Loucy (cell line): Measurements from ENCODE around the gene AHR.

Experiments
- H2AFZ ChIP-seq: fragments of 200-600 bp; sonication (generic); 2 replicates; pipeline ENCODE4 v1.6.0; 2016; ENCODE audit warnings: antibody characterized with exemption, mild to moderate bottlenecking, low read length, moderate library complexity
- H3F3A ChIP-seq: fragments of 200-600 bp; 2 replicates; pipeline ENCODE4 v1.6.0; 2016; ENCODE audit warnings: antibody characterized with exemption, low read depth, mild to moderate bottlenecking
- H3K27me3 ChIP-seq: fragments of 200-600 bp; sonication (generic); 2 replicates; pipeline ENCODE4 v1.6.1; 2014; ENCODE audit warnings: low read length, mild to moderate bottlenecking; ENCODE audit not compliant: insufficient read depth, poor library complexity, severe bottlenecking
- H3K36me3 ChIP-seq: fragments of 200-600 bp; sonication (generic); 2 replicates; pipeline ENCODE4 v1.6.1; 2016; ENCODE audit warnings: low read length; ENCODE audit not compliant: insufficient read depth
- H3K4me1 ChIP-seq: fragments of 200-600 bp; sonication (generic); 2 replicates; pipeline ENCODE4 v1.5.1; 2014; ENCODE audit warnings: low read length, mild to moderate bottlenecking; ENCODE audit not compliant: insufficient read depth, poor library complexity, severe bottlenecking
- H3K4me2 ChIP-seq: fragments of 200-600 bp; sonication (generic); 2 replicates; pipeline ENCODE4 v1.6.0; 2014; ENCODE audit warnings: antibody characterized with exemption, low read length, low read depth, mild to moderate bottlenecking; ENCODE audit not compliant: poor library complexity, severe bottlenecking
- H3K4me3 ChIP-seq: fragments of 200-600 bp; sonication (generic); 2 replicates; pipeline ENCODE4 v1.5.1; 2014; ENCODE audit warnings: low read length, mild to moderate bottlenecking, mixed read lengths; ENCODE audit not compliant: poor library complexity, severe bottlenecking
- H3K79me2 ChIP-seq: fragments of 200-600 bp; sonication (generic); 2 replicates; pipeline ENCODE4 v1.6.1; 2014; ENCODE audit warnings: low read length; ENCODE audit not compliant: insufficient read depth
- H3K9ac ChIP-seq: fragments of 200-600 bp; sonication (generic); 2 replicates; pipeline ENCODE4 v1.6.0; 2014; ENCODE audit warnings: mild to moderate bottlenecking, low read depth, low read length, moderate library complexity; ENCODE audit not compliant: poor library complexity, severe bottlenecking
- H3K9me2 ChIP-seq: fragments of 200-600 bp; sonication (generic); replicated peaks from 2 replicates; pipeline ENCODE4 v1.6.1; 2016; ENCODE audit warnings: low read depth, low read length, mixed read lengths
- H3K9me3 ChIP-seq: fragments of 200-600 bp; sonication (generic); 2 replicates; pipeline ENCODE4 v1.6.1; 2014; ENCODE audit warnings: mild to moderate bottlenecking, antibody characterized with exemption, low read length, low read depth; ENCODE audit not compliant: insufficient read depth
- H4K20me1 ChIP-seq: fragments of 200-600 bp; sonication (generic); 2 replicates; pipeline ENCODE4 v1.6.0; 2014; ENCODE audit warnings: antibody characterized with exemption, low read length, mild to moderate bottlenecking; ENCODE audit not compliant: insufficient read depth, poor library complexity, severe bottlenecking
- EZH2phosphoT487 ChIP-seq: fragments of 200-600 bp; IDR thresholded peaks from 2 replicates; pipeline ENCODE4 v1.6.1; 2018; ENCODE audit warnings: antibody characterized with exemption, mild to moderate bottlenecking, moderate library complexity, borderline replicate concordance
- TF ChIP-seq, protein P1 (sequence below): fragments of 200-600 bp; sonication (generic); conservative IDR thresholded peaks from 2 replicates; pipeline ENCODE4 v1.5.1; 2014; ENCODE audit warnings: mild to moderate bottlenecking, antibody characterized with exemption, low read length

AHR gene

DNA sequence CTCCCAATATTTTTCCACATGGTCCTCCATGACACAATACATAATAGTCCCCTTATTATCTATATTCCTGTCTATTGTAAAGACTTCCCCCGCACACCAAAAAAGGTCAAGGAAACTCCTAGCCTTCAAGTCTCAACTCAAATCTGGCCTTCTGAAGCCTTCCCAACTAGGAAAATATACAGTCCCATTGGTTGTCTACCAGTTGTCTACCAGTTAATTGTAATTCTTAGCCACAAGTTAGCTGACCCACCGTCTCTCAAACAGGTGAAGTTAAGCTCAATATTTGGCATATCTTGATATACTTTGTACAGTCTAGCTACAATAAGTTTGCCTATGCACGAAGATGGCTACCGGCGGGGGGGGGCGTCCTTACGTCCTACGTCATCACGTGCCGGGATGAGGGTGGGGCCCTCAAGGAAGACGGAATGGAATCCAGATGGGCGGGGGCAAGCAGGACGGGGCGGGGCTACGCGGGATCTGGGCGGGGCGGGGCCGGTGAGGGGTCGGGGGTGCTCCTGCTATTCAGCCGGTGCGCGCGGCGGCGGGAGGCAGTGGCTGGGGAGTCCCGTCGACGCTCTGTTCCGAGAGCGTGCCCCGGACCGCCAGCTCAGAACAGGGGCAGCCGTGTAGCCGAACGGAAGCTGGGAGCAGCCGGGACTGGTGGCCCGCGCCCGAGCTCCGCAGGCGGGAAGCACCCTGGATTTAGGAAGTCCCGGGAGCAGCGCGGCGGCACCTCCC is at the start of gene AHR:
Gene AHR, plus strand, starts transcription at position 551 of the 738 bp plus-strand sequence. CDS start 613 bp downstream, outside the sequence.
- Histone ChIP-seq H3K36me3 (no peaks in the 10 kb centered on the region), H4K20me1 (no peaks in the 10 kb centered on the region), H3K9me3 (no peaks in the 10 kb centered on the region), H3F3A (no peaks in the 10 kb centered on the region), H3K4me2 (peak within 1 kb of the TSS; percentile 52), H3K9ac (peak within 1 kb of the TSS; percentile 55), H2AFZ (peak within 1 kb of the TSS; percentile 56), H3K4me3 (peak within 1 kb of the TSS; percentile 68), H3K9me2 (no peaks in the 10 kb centered on the region), H3K4me1 (peaks cover 29% of the 10 kb centered on the region), H3K27me3 (no peaks in the 10 kb centered on the region), H3K79me2 (no peaks in the 10 kb centered on the region)
- no peak for TF ChIP-seq EZH2phosphoT487
- TF ChIP-seq, protein P1, sequence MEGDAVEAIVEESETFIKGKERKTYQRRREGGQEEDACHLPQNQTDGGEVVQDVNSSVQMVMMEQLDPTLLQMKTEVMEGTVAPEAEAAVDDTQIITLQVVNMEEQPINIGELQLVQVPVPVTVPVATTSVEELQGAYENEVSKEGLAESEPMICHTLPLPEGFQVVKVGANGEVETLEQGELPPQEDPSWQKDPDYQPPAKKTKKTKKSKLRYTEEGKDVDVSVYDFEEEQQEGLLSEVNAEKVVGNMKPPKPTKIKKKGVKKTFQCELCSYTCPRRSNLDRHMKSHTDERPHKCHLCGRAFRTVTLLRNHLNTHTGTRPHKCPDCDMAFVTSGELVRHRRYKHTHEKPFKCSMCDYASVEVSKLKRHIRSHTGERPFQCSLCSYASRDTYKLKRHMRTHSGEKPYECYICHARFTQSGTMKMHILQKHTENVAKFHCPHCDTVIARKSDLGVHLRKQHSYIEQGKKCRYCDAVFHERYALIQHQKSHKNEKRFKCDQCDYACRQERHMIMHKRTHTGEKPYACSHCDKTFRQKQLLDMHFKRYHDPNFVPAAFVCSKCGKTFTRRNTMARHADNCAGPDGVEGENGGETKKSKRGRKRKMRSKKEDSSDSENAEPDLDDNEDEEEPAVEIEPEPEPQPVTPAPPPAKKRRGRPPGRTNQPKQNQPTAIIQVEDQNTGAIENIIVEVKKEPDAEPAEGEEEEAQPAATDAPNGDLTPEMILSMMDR = no peak

DNA sequence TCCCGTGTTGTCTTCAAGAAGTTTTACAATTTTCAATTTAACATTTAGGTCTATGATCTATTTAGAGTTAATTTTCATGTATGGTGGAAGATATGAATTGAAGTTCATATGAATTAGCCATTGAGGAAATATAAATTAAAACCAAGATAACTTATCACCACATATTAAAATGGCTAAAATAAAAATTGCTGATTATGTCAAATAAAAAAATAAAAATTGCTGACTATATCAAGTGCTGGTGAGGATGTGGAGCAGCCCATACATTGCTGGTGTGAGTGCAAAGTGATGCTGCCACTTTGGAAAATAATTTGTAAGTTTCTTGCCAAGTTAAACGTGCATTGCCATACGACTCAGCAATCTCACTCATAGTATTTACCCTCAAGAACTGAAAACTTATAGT is 44.6 kb upstream of the AHR start:
- Histone ChIP-seq H3K4me3 (no peak overlapping the region), H3K27me3 (no peaks in the 10 kb centered on the region), H2AFZ (no peak overlapping the region), H3K9ac (no peak overlapping the region), H3K4me1 (no peaks in the 10 kb centered on the region), H3K4me2 (no peak overlapping the region), H4K20me1 (no peaks in the 10 kb centered on the region), H3F3A (no peaks in the 10 kb centered on the region), H3K9me3 (no peaks in the 10 kb centered on the region), H3K79me2 (no peaks in the 10 kb centered on the region), H3K36me3 (no peaks in the 10 kb centered on the region), H3K9me2 (no peaks in the 10 kb centered on the region)
- TF ChIP-seq EZH2phosphoT487 = no peak
- TF ChIP-seq, protein P1 = no peak

DNA sequence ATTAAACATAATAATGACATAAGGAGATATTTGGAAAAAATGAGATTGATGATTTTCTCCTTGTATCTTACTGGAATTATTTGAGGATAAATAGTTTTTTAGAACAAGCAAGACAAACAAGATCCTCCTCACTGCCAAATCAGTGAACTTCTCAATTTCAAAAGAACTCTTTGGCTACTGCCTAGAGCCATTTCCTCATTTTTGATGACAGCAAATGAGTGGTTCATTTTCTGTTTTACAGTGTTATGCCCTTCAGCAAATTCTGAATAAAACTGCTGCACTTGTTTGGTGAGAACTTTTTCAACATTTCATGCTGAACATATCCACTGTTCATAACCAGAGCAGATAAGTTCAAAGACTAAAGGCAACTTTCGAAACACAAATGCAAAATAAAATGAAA is 42.5 kb upstream of the AHR start:
- Histone ChIP-seq H3K9me3 (no peaks in the 10 kb centered on the region), H3K9me2 (no peaks in the 10 kb centered on the region), H3K36me3 (no peaks in the 10 kb centered on the region), H3K9ac (no peak overlapping the region), H2AFZ (peak overlapping the region; percentile 20; the same call in 1 of the 2 replicates), H3F3A (no peaks in the 10 kb centered on the region), H3K4me1 (peaks cover 4% of the 10 kb centered on the region), H3K27me3 (no peaks in the 10 kb centered on the region), H3K4me3 (no peak overlapping the region), H3K79me2 (no peaks in the 10 kb centered on the region), H4K20me1 (no peaks in the 10 kb centered on the region), H3K4me2 (no peak overlapping the region)
- TF ChIP-seq, protein P1 = no peak
- no peak for TF ChIP-seq EZH2phosphoT487
